Measurements from ENCODE around the gene S100A10. TPM values are rescaled to one million over a fixed set of nuclear protein-coding genes. Genes with fewer than 3 reads are reported as not detected.

S100A10 gene
- total RNA-seq, 1 experiment from 2014 or later, result not detected

- in situ Hi-C loops (cut with HindIII; ENCODE audit: low sequenced_read_pairs), result no loop called here
- no peak for DNase-seq (ENCODE audit: low spot score)
Observed at GRCh38 chr1:151970128-151970527, 23.5 kb downstream of the S100A10 start.

DNA sequence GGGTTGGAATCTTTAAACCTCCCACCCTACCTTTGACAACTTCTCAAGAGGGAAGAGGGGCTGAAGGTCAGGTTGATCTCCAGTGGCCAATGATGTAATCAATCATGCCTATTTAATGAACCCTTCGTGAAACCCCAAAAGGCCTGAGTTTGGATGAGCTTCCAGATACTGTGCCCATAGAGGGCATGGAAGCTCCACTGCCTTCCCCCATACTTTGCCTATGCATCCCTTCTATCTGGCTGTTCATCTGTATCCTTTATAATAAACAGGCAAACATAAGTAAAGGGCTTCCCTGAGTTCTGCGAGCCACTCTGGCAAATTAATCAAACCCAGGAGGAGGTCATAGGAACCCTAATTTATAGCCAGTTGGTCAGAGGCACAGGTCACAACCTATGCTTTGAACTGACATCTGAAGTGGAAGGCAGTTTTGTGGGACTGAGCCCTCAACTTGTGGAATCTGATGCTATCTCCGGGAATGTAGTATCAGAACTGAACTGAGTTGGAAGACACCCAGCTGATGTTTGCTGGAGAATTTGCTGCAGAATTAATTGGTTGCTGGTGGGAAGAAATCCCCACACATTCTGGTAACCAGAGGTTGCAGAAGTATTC, 24.8 kb downstream of the S100A10 start:
- DNase-seq (ENCODE audit: low spot score), result no peak
- in situ Hi-C loops (cut with HindIII; ENCODE audit: low sequenced_read_pairs), result no loop called here

- DNase-seq (ENCODE audit: low spot score), result no peak
- in situ Hi-C loops (cut with HindIII; ENCODE audit: low sequenced_read_pairs), result no loop called here
Observed at GRCh38 chr1:151968058-151968457, 25.6 kb downstream of the S100A10 start.

GRCh38 chr1:151967091-151967490, 26.6 kb downstream of the S100A10 start:
- DNase-seq (ENCODE audit: low spot score), result no peak
- in situ Hi-C loops (cut with HindIII; ENCODE audit: low sequenced_read_pairs), result no loop called here

DNA sequence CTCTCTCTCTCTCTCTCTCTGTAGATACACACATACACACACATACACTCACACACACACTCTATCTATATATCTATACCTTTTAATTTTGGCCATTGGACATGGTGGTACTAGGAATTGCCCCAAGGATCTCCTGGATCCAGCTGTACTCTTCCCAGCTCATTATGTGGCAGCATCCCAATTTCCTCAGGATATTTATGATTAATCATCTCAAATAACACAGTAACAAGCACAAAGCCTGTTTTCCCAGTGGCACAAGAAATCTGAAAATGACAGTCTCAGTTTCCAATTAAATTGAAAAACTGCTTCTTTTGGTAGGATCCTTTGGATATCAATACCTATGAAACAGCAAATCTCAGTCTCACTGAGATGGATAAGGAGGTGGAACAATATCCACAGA, 27.6 kb downstream of the S100A10 start:
- in situ Hi-C loops (cut with HindIII; ENCODE audit: low sequenced_read_pairs), result no loop called here
- DNase-seq (ENCODE audit: low spot score), result no peak

DNA sequence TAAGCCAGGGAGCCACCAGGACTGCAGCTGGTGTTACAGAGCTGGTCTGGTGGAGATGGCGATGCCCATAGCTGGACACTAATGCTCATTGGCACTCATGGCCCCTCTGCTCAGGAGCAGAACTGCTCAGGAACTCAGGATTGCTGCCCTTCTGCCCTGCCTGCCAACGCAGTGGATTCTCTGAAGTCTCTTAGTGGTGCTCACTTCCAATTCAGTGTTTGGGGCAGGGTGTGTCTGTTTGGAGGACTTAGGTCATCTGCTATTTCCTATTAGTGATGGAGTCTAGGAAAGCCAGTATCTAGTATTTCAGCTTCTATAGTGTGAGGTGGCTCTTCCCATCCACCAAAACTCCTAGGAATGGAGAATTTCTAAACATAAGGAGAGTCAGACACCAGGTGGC, 29.1 kb downstream of the S100A10 start:
- no peak for DNase-seq (ENCODE audit: low spot score)
- in situ Hi-C loops (cut with HindIII; ENCODE audit: low sequenced_read_pairs), result no loop called here

GRCh38 chr1:151963288-151963687, 30.4 kb downstream of the S100A10 start:
- in situ Hi-C loops (cut with HindIII; ENCODE audit: low sequenced_read_pairs), result no loop called here
- DNase-seq (ENCODE audit: low spot score), result no peak

- in situ Hi-C loops (cut with HindIII; ENCODE audit: low sequenced_read_pairs), result no loop called here
- no peak for DNase-seq (ENCODE audit: low spot score)
Observed at GRCh38 chr1:151961833-151962232, 31.8 kb downstream of the S100A10 start.

DNA sequence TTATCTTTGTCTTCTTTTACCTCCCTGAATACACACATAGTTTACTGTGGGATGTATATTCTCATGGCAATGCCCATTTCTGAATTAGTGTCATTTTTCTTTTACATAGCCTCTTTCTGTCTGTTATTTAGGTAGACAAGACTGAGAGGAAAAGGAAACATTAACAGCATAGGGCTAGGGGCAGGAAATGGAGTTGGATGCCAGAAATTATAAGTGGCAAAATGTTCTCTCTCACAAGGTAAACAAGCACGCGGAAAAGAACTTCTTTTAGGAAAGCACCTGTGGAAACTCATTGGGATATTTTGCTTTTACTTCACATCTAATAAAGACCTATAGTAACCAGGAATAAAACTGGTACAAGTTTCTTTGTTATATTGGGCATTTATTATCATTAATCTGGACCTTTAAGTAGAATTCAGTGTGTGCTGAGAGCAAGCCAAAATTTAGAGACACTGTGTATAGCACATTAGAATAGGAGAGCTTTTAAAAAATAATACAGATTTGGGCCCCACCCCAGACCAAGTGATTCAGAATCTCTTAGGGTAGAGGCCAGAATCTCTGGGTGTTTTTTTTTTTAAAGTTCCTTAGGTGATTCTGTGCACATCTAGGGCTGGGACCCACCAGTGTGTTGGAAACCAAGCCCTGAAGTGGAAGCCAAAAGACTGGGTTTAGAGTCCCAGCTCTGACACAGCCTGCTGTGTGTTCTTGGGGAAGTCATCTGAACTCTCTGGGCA, 32.7 kb downstream of the S100A10 start:
- no peak for DNase-seq (ENCODE audit: low spot score)
- in situ Hi-C loops (cut with HindIII; ENCODE audit: low sequenced_read_pairs), result no loop called here

GRCh38 chr1:151958959-151959358, 34.7 kb downstream of the S100A10 start:
- in situ Hi-C loops (cut with HindIII; ENCODE audit: low sequenced_read_pairs), result no loop called here
- no peak for DNase-seq (ENCODE audit: low spot score)

DNA sequence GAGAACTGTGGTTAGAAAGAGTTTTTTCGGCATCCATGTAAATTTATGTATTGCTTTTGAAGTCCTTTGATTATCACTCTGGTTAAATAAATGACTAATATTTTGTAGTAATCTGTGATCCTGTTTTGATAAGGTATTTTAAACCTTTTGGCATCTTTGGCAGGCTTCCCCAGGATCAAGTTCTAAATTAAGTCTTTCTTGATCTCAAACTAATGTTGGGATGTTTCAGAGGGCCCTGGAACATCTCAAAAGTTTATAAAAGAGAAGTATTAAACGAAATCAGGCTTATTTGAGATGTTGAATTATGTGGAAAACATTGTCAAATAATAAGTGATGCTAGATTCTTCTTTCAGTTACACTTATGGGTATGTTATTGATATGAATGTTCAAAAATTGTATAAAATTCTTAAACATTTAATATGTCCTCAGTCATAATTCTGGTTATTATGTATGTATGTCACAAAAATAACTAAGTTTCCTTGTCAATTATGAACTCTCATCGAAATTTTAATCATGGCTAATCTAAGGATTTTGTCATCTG, 36.6 kb downstream of the S100A10 start:
- no peak for DNase-seq (ENCODE audit: low spot score)
- in situ Hi-C loops (cut with HindIII; ENCODE audit: low sequenced_read_pairs), result no loop called here

DNA sequence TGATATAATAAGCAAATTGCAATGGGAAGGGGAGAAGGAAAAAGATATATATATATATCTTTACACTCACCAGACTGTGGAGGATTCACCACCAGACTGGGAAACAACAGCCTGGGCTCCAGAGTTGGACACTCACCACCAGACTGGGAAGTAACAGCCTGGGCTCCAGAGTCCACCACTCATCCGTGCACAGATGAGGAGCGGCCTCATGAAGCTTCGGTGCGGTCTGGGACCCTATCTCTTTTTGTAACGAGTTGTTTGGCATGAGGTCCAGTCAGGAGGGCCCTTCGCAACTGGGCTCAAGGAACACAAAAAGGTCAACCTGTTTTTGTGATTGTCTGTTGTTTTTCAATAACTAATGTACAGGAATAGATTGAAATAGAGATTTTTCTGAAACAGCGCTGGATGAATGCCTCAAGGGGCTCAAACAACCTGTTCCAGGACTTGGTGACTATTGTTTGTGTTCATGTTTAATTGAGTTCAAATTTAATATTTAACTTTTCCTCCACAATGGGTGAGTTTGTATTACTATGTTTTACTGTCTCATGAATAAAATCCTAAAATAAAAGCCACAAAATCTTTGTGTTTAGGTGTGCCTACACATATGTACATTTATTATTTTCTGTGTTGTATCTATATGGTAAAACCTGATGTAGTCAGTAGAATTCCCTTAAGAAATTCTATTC, 40.1 kb downstream of the S100A10 start:
- DNase-seq (ENCODE audit: low spot score), result no peak
- in situ Hi-C loops (cut with HindIII; ENCODE audit: low sequenced_read_pairs), result no loop called here

- no peak for DNase-seq (ENCODE audit: low spot score)
- in situ Hi-C loops (cut with HindIII; ENCODE audit: low sequenced_read_pairs), result no loop called here
Observed at GRCh38 chr1:151952811-151953210, 40.8 kb downstream of the S100A10 start.

DNA sequence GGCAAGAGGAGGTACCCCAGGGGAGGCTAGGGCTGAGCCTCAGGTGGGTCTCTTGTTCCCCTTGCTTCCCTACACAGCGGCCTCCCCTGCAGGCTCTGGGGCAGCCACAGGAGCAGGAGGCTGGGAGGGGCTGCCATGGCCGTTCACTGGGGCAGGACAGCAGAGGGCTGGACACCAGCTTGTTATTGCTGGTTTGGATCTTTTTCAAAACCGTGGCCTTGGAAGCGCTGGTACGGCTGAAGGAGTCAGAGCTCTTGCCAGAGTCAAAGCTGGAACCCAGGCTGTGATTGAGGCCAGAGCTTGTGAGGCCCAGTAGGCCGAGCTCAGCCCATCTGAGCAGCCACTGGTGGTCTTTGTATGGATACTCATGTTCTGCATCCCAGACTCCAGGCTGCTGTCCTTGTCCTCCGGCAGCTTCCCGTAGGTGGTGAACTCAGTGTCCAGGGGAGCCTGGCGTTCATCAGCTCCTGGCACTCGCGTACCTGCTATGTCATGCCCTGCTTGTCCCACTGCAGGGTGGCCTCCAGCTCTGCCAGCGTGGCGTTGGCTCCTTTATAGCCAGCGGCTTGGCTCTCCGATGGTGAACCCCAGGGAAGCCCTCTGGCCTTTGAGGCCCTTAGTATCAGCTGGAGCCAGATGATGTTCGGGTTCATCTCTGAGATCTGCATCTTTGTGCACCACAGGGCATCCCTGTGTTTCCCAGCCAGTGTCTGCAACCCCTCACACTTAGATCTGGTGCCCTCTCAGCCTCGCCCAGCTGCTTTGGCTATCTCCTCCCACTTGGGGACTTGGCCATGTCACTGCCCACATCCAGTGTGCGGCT, 44.1 kb downstream of the S100A10 start:
- in situ Hi-C loops (cut with HindIII; ENCODE audit: low sequenced_read_pairs), result no loop called here
- DNase-seq (ENCODE audit: low spot score), result no peak

GRCh38 chr1:151948506-151948905, 45.2 kb downstream of the S100A10 start:
- in situ Hi-C loops (cut with HindIII; ENCODE audit: low sequenced_read_pairs), result no loop called here
- DNase-seq (ENCODE audit: low spot score), result no peak

DNA sequence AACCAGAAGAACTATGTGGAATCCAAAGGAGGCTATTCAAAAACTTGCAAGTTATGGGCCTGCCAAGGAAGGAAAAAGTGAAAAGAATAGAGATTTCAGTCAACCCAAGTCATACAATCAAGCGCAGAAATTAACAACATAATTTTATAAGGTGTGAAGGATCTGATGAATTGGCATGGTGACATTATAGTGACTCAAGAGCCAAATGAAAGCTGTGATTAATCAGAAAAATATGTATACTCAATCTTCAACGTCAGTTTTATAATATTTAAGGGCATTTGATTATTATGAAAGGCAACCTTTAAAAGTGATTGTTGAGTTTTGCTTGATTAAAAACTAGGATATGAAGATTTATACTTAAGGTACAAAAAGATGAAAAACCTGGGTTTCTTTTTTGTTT, 46.5 kb downstream of the S100A10 start:
- in situ Hi-C loops (cut with HindIII; ENCODE audit: low sequenced_read_pairs), result no loop called here
- no peak for DNase-seq (ENCODE audit: low spot score)

DNA sequence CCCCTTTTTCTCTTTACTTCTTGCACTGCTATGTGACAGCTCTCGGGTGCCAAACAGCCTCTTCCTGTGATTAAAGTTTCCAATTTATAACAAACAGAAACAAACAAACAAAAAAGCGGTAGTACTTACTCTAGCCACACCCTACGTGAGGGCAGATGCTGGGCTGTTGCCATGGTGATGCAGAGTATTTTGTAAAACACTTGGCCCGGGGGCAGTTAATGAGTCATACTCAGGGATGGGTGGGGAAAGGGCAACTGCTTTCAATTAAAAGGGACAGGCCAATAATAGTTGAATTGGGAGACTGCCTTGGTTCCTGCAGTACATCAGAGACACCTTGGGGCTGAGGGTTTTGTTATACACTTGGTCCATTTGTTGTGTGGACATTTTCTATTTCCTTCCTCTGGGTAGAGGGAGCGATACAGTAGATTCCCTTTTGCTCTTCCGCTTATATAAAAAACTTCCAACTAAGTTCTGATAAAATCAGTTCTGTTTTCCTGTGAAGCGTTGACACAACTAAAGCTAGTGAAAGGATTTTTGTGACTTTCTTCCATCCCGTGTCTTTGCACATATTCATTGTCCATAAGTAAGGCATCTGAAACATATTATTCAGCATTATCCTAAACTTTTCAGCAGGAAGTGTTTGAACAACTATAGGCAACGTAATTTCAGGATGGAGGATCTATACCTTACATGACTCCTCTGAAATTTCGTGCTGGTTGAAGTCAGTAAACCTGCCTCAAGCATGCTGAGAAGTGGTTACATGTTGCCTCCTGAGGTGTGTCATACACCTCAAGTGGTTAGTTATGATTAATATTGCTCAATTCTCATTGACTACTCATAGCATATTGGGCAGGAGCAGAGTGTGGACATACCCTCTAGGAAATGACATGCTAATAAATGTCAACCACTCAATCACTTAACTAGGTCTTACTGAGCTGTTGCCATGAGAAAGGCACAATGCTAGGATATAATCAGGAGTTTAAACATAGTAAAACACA, 47.6 kb downstream of the S100A10 start:
- in situ Hi-C loops (cut with HindIII; ENCODE audit: low sequenced_read_pairs), result no loop called here
- no peak for DNase-seq (ENCODE audit: low spot score)

GRCh38 chr1:151944857-151945575, 48.6 kb downstream of the S100A10 start:
- in situ Hi-C loops (cut with HindIII; ENCODE audit: low sequenced_read_pairs), result no loop called here

More at GRCh38 chr1:151944857-151945575, 48.6 kb downstream of the S100A10 start:
- no peak for DNase-seq (ENCODE audit: low spot score)

Data from G401 (cell line).